IPS DF 4.7 (cell line): ENCODE measurements around the gene NECTIN2.
"Not testable (repeated sequence)": the region's sequence is repeated elsewhere in the genome, so short reads cannot be mapped to it uniquely, and the experiment has no call there.

Experiments used
- DNase-seq: peaks from one replicate; pipeline ENCODE4 v3.0.0-alpha.2; 2013; ENCODE audit warnings: low spot score; ENCODE audit errors: extremely low read depth

The NECTIN2 gene

DNA sequence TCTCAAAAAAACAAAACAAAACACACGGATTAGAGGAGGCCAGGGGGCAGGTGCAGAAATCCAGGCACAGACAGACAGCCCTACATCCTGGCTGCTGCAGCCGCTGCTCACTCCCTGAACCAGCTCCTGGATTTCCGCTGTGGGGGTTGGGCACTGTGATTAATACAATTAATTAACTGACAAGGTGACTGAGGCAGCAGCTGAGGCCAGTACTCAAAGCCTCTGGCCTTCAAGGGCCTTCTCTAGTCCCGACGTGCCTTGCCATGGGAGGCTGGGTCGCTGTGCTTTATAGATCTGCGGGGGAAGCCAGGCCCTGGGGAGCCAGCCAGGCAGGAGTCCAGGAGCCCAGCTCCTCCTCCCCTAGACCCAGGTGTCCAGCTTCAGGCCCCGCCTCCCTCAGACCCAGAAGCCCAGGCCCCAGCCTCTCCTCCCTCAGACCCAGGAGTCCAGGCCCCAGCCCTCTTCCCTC lies 4.6 kb downstream of the NECTIN2 start:
- no peak for DNase-seq

GRCh38 chr19:44851427-44851826 lies 5.3 kb downstream of the NECTIN2 start:
- DNase-seq, result no peak

DNA sequence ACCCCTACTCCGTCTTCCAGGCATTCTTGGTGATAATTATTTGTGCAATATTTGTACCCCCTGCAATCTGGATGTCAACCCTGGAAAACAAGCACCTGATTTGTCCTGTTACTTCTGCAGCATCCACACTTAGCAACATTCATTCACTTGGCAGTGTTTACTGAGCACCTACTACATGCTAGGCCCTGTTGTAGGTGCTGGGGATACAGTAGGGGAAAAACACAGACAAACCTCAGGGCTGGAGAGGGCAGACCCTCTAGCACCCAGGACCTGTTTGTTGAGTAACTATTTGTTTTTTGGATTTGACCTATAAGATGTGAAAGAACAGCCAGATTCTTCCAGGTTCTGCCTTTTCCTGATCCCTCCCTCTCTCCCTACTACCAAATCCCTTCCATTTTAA lies 9.5 kb downstream of the NECTIN2 start:
- no peak for DNase-seq

DNA sequence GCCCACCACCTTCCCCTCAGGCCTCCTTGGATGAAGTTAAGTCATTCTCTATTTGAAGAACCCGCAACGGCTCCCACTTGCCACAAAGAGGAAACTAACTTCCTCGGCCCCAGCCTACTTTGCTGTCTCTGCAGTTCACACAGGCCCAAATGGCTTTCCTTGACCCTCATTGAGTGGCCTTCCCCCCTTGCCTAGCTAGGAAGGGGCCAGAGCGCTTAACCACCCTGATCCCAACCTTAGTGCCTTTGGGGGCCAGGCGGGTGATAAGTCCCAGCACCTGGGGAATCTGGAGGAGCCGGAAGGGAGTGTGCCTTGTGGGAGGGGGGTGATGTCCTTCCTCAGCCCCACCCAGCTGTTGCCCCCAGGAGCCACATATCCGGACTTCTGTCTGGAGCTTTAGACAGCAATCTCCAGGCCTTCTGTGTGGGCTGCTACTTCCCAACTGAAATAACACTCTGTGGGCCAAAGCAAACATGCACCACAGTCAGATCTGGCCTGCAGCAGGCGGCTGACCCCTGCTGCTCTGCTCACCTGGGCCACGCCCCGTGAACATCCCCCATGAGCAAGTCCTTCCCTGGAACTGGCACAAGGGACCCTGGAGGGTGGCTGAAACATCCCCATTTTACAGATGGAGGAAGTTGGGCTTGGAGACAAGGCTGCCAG lies 10.5 kb downstream of the NECTIN2 start:
- DNase-seq, result no peak

DNA sequence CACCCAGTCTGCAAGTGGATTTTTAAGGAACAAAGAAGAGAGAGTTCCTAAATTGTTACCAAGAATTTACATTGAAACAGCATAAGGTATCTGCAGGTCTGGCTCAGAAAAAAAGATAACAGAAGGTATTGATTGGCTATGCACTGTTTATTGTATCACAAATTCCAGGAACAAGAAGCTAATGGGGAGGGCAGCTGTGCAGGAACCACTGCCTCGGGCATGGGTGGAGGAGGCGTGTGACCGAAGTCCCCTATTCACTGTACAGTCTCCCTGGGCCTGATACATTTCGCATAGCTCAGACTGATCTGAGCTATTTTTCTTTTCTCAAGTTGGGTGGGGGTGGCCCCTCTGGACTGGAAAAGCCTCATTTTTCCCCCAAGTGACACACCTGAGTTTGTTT lies 11.7 kb downstream of the NECTIN2 start:
- no peak for DNase-seq

- not testable (repeated sequence) for DNase-seq
Measured at GRCh38 chr19:44861576-44861975, 15.5 kb downstream of the NECTIN2 start.

DNA sequence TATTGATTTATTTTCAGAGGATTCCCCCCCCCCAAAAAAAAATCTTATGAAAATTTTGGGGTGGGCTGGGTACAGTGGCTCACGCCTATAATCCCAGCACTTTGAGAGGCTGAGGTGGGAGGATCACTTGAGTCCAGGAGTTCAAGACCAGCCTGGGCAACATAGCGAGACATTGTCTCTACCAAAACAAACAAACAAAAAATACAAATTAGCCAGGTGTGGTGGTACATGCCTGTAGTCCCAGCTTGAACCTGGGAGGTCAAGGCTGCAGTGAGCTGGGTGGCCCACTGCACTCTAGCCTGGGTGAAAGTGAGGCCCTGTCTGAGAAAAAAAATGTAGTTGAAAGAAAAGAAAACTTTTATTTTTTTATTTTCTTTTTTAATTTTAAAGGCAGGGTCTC lies 17.9 kb downstream of the NECTIN2 start:
- no peak for DNase-seq

DNA sequence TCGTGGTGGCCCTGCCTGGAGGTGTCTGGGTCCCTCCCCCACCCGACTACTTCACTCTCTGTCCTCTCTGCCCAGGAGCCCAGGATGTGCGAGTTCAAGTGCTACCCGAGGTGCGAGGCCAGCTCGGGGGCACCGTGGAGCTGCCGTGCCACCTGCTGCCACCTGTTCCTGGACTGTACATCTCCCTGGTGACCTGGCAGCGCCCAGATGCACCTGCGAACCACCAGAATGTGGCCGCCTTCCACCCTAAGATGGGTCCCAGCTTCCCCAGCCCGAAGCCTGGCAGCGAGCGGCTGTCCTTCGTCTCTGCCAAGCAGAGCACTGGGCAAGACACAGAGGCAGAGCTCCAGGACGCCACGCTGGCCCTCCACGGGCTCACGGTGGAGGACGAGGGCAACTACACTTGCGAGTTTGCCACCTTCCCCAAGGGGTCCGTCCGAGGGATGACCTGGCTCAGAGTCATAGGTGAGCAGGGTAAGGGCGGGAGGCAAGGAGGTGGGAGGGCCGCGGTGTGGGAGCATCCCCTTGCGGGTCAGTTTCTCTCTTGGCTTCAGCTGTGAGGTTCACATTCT lies 19.2 kb downstream of the NECTIN2 start:
- DNase-seq, result no peak

GRCh38 chr19:44866664-44867063 lies 20.6 kb downstream of the NECTIN2 start:
- no peak for DNase-seq

DNA sequence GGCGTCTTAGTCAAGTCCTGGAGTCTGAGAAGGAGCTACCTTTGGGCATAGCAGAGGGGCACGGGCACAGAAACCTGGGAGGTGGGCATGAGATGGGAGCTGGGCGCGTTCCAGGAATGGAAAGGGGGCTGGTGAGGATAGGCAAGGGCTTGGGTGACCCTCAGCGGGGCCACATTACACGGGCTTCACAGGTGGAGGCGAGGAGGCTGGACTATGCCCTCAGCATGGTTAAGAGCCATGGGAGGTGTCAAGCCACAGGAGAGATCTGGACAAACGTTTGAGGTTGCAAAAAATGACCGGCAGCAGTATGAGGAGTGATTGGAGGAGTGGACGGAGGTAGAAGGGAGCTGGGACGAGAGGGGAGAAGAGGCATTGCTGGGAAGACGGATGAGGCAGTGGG lies 21.5 kb downstream of the NECTIN2 start:
- DNase-seq, result no peak

DNA sequence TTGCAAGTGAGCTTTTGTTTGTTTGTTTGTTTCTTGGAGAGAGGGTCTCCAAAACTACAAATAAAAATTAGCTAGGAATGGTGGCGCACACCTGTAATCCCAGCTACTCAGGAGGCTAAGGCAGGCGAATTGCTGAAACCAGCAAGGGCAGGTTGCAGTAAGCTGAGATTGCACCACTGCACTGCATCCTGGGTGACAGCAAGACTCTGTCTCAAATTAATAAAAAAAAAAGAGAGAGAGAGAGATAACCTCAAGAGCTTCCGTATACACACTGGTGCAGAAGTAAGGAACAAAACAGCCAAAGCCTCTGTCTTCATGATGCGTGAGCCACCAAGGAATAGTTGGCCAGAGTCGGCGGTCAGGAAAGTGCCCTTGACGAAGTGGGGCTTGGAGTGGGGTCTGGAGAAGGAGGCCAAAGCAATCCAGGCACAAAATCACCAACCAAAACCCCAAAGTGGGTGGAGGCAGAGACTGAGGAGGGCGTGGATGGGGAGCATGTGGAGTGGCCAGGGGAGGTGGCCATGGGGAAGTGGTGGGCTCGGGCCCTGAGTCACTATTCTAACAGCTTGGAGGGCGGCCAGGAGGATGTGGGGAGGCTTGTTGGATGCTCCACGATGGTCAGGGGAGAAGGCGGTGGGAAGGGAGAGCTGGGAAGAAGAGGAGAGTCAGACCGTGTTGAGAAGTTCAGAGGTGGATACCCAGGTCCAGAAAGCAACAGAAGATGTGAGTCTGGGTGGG lies 23.8 kb downstream of the NECTIN2 start:
- DNase-seq, result no peak

GRCh38 chr19:44871809-44872208 lies 25.7 kb downstream of the NECTIN2 start:
- no peak for DNase-seq

DNA sequence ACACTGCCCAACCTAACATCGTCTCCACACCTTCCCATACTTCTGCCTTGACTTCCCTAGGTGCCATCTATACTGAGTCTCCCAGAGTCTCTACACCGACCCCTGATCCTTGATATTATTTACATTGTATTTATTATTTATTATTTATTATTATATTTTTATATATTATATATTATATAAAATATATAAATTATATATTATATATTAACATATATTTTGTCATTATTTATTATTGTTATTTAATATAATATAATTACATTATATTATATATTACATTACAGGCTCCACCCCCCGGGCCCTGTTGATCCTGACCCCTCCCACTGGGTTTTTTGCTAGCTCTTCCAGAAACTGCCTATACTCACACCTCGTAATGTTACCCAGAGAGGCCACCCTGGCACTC lies 26.6 kb downstream of the NECTIN2 start:
- no peak for DNase-seq

GRCh38 chr19:44874317-44874716 lies 28.2 kb downstream of the NECTIN2 start:
- DNase-seq, result no peak

GRCh38 chr19:44875666-44876451 lies 29.8 kb downstream of the NECTIN2 start:
- DNase-seq, result no peak

- DNase-seq, result no peak
Measured at GRCh38 chr19:44876930-44877535, 30.9 kb downstream of the NECTIN2 start.

- no peak for DNase-seq
Measured at GRCh38 chr19:44878120-44878865, 32.2 kb downstream of the NECTIN2 start.

DNA sequence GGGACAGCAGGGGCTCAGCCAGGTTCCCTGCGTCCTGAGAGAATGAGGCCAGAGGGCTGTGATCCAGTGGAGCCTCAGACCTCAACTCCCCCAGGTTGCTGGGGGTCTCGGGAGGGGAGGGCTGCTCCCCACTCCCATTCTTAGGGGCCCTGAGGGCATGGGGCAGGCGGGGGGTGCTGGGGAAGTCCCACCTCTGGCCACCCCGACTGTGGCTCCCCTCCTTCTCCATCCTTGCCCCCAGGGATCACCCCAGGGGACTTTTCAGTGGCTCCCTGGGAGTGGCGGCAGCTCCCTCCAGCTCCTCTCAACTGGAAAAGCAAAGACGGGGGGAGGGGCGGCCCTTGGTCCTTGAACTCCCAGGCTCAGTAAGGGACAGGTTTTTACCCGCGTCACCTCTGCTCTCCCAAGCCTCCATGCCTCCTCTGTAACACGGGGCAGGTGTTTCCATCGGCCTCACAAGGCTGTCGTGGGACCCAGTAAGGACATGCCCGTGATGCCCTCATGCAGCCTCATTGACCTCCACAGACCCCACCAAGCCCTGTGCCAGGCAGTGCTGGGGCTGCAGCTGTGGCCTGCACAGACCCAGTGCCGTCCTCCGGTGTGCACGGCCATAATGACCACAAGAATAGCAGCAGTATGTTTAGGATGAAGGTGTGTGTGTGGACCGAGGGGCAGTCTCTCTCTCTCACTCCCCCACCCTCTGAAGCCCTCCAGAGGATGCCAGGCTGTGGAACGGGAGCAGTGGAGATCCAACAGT lies 33.4 kb downstream of the NECTIN2 start:
- no peak for DNase-seq

DNA sequence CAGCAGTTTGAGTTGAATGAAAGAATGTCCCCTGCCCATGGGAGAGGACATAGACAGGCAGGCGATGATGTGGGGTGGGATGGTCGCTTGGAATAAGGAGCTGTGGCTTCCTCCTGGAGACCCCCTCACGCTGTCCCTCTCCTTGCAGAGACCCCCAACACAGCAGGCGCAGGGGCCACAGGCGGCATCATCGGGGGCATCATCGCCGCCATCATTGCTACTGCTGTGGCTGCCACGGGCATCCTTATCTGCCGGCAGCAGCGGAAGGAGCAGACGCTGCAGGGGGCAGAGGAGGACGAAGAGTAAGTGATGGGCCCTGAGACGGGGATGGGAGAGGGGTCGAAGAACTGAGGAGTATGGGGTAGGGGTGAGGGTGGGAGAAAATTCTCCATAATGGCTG lies 36.0 kb downstream of the NECTIN2 start:
- DNase-seq, result no peak
